K562 (cell line): Measurements from ENCODE around the gene PYCR2. TPM values are rescaled to one million over a fixed set of nuclear protein-coding genes. Genes with fewer than 3 reads are reported as not detected.

Experiments
- ATAC-seq: fragments of 200-7000 bp; cut with Tn5 transposase; 3 replicates; pipeline ENCODE4 v1.9.1; 2020; ENCODE audit warnings: moderate library complexity
- BruUV-seq: library from RNA; stranded (reverse); fragments of 400-500 nt; replicated peaks from 2 replicates; lab custom pipeline; 2021; lab: Mats Ljungman, UMichigan
- CTCF ChIA-PET: fragments of 300-600 bp; formaldehyde crosslinking; extraction: SDS; loops from one replicate; lab custom pipeline; 2021; ENCODE audit warnings: low intra/inter-chr PET ratio; lab: Yijun Ruan, JAX
- POLR2A ChIA-PET: fragments of 300-600, 350-650 bp; sonication (Branson Sonifier 250); formaldehyde crosslinking; extraction: SDS; loops from one replicate; lab custom pipeline; 2021; ENCODE audit warnings: antibody characterized with exemption, inconsistent platforms; lab: Yijun Ruan, JAX
- DNase-seq, 4 experiments: peaks; one replicate each; pipeline versions ENCODE4 v3.0.0 to v3.0.0-alpha.2; 2011 to 2018; ENCODE audit warnings: low spot score in 3 of 4, mixed read lengths in 3 of 4; ENCODE audit errors: extremely low read depth in 1 of 4
- FAIRE-seq: peaks from 2 replicates; lab custom pipeline; 2011; peaks lifted over from hg19 to GRCh38; lab: Jason Lieb, UNC
- H2AFZ ChIP-seq: 2 replicates; pipeline ENCODE4 v1.6.0; 2011; ENCODE audit warnings: low read depth, low read length, control low read depth, inconsistent platforms
- H3K27ac ChIP-seq: fragments of 200-600 bp; 3 replicates; pipeline ENCODE4 v1.8.0; 2011; ENCODE audit warnings: low read depth, mild to moderate bottlenecking, control low read depth, inconsistent platforms, low read length, moderate library complexity, mixed read lengths; ENCODE audit errors: extremely low read depth
- H3K27me3 ChIP-seq, 2 experiments: fragments of 300-600 bp in 1 of 2; 2 replicates in 1 of 2; 3 replicates in 1 of 2; pipeline versions ENCODE4 v1.6.0 to v1.8.0; 2011; ENCODE audit warnings: inconsistent platforms in 2 of 2, low read length in 2 of 2, mild to moderate bottlenecking in 1 of 2, mixed read lengths in 1 of 2, moderate library complexity in 1 of 2; ENCODE audit not compliant: control insufficient read depth in 2 of 2, insufficient read depth in 2 of 2
- H3K36me3 ChIP-seq: fragments of 300-600 bp; 3 replicates; pipeline ENCODE4 v1.8.0; 2011; ENCODE audit warnings: mild to moderate bottlenecking, low read length, inconsistent platforms; ENCODE audit not compliant: control insufficient read depth, insufficient read depth
- H3K4me1 ChIP-seq, 2 experiments: fragments of 200-600 bp in 1 of 2; replicated peaks in 1 of 2; 2 replicates in 1 of 2; 3 replicates in 1 of 2; pipeline versions ENCODE4 v1.5.1 to v1.8.0; 2011; ENCODE audit warnings: inconsistent platforms in 2 of 2, low read length in 2 of 2, mild to moderate bottlenecking in 1 of 2, mixed read lengths in 1 of 2, moderate library complexity in 1 of 2; ENCODE audit not compliant: control insufficient read depth in 2 of 2, insufficient read depth in 2 of 2
- H3K4me2 ChIP-seq: 2 replicates; pipeline ENCODE4 v1.6.1; 2011; ENCODE audit warnings: low read length, control low read depth, inconsistent platforms, mixed read lengths; ENCODE audit not compliant: insufficient read depth
- H3K4me3 ChIP-seq: fragments of 200-600 bp; sonication (generic), shearing (Covaris generic); 2 replicates; pipeline ENCODE4 v1.5.1; 2016; ENCODE audit warnings: control low read depth, inconsistent platforms
- H3K79me2 ChIP-seq: fragments of 200-600 bp; 3 replicates; pipeline ENCODE4 v1.8.0; 2011; ENCODE audit warnings: low read length, inconsistent platforms; ENCODE audit not compliant: control insufficient read depth, insufficient read depth
- H3K9ac ChIP-seq, 2 experiments: 2 replicates each; pipeline versions ENCODE4 v1.6.0 to v1.6.1; 2011; ENCODE audit warnings: low read depth in 2 of 2, low read length in 2 of 2, control low read depth in 1 of 2, inconsistent platforms in 1 of 2, mild to moderate bottlenecking in 1 of 2, mixed read lengths in 1 of 2; ENCODE audit not compliant: insufficient read depth in 1 of 2
- H3K9me1 ChIP-seq: one replicate; pipeline ENCODE4 v1.6.0; 2011; ENCODE audit warnings: inconsistent platforms, mild to moderate bottlenecking, low read length, moderate library complexity; ENCODE audit not compliant: control insufficient read depth, insufficient read depth
- H3K9me3 ChIP-seq: replicated peaks from 2 replicates; pipeline ENCODE4 v1.5.1; 2011; ENCODE audit warnings: low read depth, low read length, inconsistent platforms; ENCODE audit not compliant: control insufficient read depth, insufficient read depth
- H4K20me1 ChIP-seq: replicated peaks from 2 replicates; pipeline ENCODE4 v1.6.1; 2011; ENCODE audit warnings: low read length, inconsistent platforms, mixed read lengths; ENCODE audit not compliant: control insufficient read depth, insufficient read depth
- ELK1 ChIP-seq: sonication (generic); formaldehyde crosslinking; IDR thresholded peaks from 2 replicates; pipeline ENCODE4 v1.8.1; 2022; ENCODE audit warnings: missing genetic modification reagents
- FOXM1 ChIP-seq, 2 experiments: fragments of 450-650 bp in 1 of 2; sonication (generic) in 1 of 2; formaldehyde crosslinking in 1 of 2; IDR thresholded peaks; 2 replicates each; pipeline versions ENCODE4 v1.6.1 to v1.9.0; 2017 to 2022; ENCODE audit warnings: low read depth in 2 of 2, mild to moderate bottlenecking in 2 of 2, missing genetic modification reagents in 1 of 2, moderate library complexity in 1 of 2
- GATAD2B ChIP-seq: fragments of 450-650 bp; IDR thresholded peaks from 2 replicates; pipeline ENCODE4 v1.6.1; 2017; ENCODE audit warnings: mild to moderate bottlenecking, borderline replicate concordance
- HSF4 ChIP-seq: fragments of 250-450 bp; sonication (Bioruptor Pico); IDR thresholded peaks from 2 replicates; pipeline ENCODE4 v2.1.2; 2022; ENCODE audit warnings: mild to moderate bottlenecking, moderate library complexity, borderline replicate concordance
- MNT ChIP-seq, 2 experiments: fragments of 450-650 bp; conservative IDR thresholded peaks; 2 replicates each; pipeline ENCODE4 v1.6.1; 2017; ENCODE audit warnings: mild to moderate bottlenecking in 2 of 2, moderate library complexity in 2 of 2
- RBM34 ChIP-seq: fragments of 200-400 bp; formaldehyde crosslinking; IDR thresholded peaks from 2 replicates; pipeline ENCODE4 v1.6.1; 2018; ENCODE audit warnings: low read length, borderline replicate concordance; ENCODE audit not compliant: insufficient read depth
- XRCC3 ChIP-seq: fragments of 450-650 bp; IDR thresholded peaks from 2 replicates; pipeline ENCODE4 v1.6.1; 2017; ENCODE audit warnings: mild to moderate bottlenecking, moderate library complexity
- ZEB2 ChIP-seq: fragments of 450-650 bp; IDR thresholded peaks from 2 replicates; pipeline ENCODE4 v1.6.1; 2016
- ZNF146 ChIP-seq: IDR thresholded peaks from one replicate; pipeline ENCODE4 v1.6.1; 2018; ENCODE audit warnings: missing compliant biosample characterization; ENCODE audit not compliant: unreplicated experiment
- ZNF318 ChIP-seq, 2 experiments: fragments of 450-650 bp; IDR thresholded peaks; 2 replicates each; pipeline ENCODE4 v1.6.1; 2016; ENCODE audit warnings: mild to moderate bottlenecking in 2 of 2, borderline replicate concordance in 1 of 2, low read depth in 1 of 2, moderate library complexity in 1 of 2
- WGBS: fragments of 100-300 bp; shearing (Covaris generic); methylation state at CpG from one replicate; pipeline ENCODE4 v1.1.6; 2016; ENCODE audit warnings: low coverage, mixed read lengths; ENCODE audit not compliant: insufficient coverage; ENCODE audit errors: missing lambda C conversion rate; 5-methylcytosine and 5-hydroxymethylcytosine counted together
- in situ Hi-C: fragments of 300-500 bp; cut with MboI; formaldehyde crosslinking; loops from 4 replicates; pipeline ENCODE4 v1.15.0; 2018; ENCODE audit warnings: inconsistent platforms, mixed read lengths
- intact Hi-C: fragments of 100-400 bp; cut with micrococcal nuclease; formaldehyde crosslinking; loops from 2 replicates; pipeline ENCODE4 v1.14.2; 2022
- polyA plus RNA-seq, 8 experiments: library from polyadenylated mRNA; depleted of rRNA in 4 of 8; stranded (reverse) in 5 of 8; unstranded in 3 of 8; fragments of >200 nt; fragmentation: Nextera tagmentation in 2 of 8; fragmentation: Illumina TruSeq in 1 of 8; extraction: Ambion mirVana in 2 of 8; extraction: Trizol in 1 of 8; gene quantifications; 2 replicates each; pipeline versions ENCODE4 v1.2.1 to v1.2.3, GENCODE V29; 2011 to 2014; ENCODE audit warnings: inconsistent platforms in 1 of 8, missing spikeins in 1 of 8
- total RNA-seq, 7 experiments: library from RNA; depleted of rRNA in 6 of 7; stranded (reverse); fragments of >200 nt in 6 of 7; fragmentation: Illumina TruSeq in 2 of 7; extraction: Trizol in 2 of 7; gene quantifications; 2 replicates each; pipeline versions ENCODE4 v1.2.1 to v1.2.3, GENCODE V29; 2011 to 2021; ENCODE audit warnings: low replicate concordance in 1 of 7

The PYCR2 gene
- total and polyA plus RNA-seq, 9 of the 15 experiments (the other 6 are each of a cell fraction or from before 2014, with no cell fraction given): 5.5 to 219 (median 127) TPM

GRCh38 chr1:225945564-225945963 lies 21.5 kb upstream of the PYCR2 start:
- CTCF ChIA-PET: interaction anchor here (0.5 kb wide), 1 partner anchor 90 kb away, joined by 3 read pairs; no protein-coding TSS in a partner anchor
- H3K9me3 ChIP-seq: no peaks in the 10 kb centered on the region
- no TSS peak for BruUV-seq
- WGBS: 64% methylated on average over 4 of the region's 4 CpGs
- H3K36me3 ChIP-seq: no peaks in the 10 kb centered on the region
- in situ Hi-C loops (no loop called here), intact Hi-C loops (no loop called here)
- H3K9me1 ChIP-seq: no peaks in the 10 kb centered on the region
- H3K27me3 ChIP-seq: no peaks in the 10 kb centered on the region
- H3K79me2 ChIP-seq: no peaks in the 10 kb centered on the region
- H3K4me2 ChIP-seq: no peak overlapping the region
- no peaks in the 10 kb centered on the region for H4K20me1 ChIP-seq
- FAIRE-seq: no peak
- no peak overlapping the region for H2AFZ ChIP-seq
- no peak overlapping the region for H3K27ac ChIP-seq
- H3K9ac ChIP-seq: 0 out of 4 replicates have a peak overlapping the region, but pooled peaks of 1 of the 2 experiments have one; percentile 23
- peak in 2 of 4 experiments; percentile 6 to 7 for DNase-seq
- H3K4me3 ChIP-seq: no peak overlapping the region
- POLR2A ChIA-PET: interaction anchor here (0.7 to 2.4 kb wide), 6 partner anchors 9 to 33 kb away, joined by 3 to 10 read pairs (median 4); no protein-coding TSS in a partner anchor
- peaks cover 13 to 20% of the 10 kb centered on the region in 2 experiments; a peak in 4 of 5 replicates for H3K4me1 ChIP-seq
- ATAC-seq: no peak
- no peak for TF ChIP-seq XRCC3
- TF ChIP-seq GATAD2B: no peak
- no peak for TF ChIP-seq HSF4 (CRISPR knock-in tag)
- no peak for TF ChIP-seq MNT (conservative IDR thresholded peaks at IDR 0.05)
- TF ChIP-seq FOXM1 (IDR thresholded peaks at IDR 0.05; ENCODE audit: low read depth): no peak
- no peak for TF ChIP-seq FOXM1 (CRISPR knock-in tag; IDR thresholded peaks at IDR 0.05; ENCODE audit: low read depth)
- TF ChIP-seq ZEB2: no peak
- TF ChIP-seq ELK1: no peak
- TF ChIP-seq ZNF318 (IDR thresholded peaks at IDR 0.05; ENCODE audit: borderline replicate concordance in 1 of 2, low read depth in 1 of 2): no peak
- no peak for TF ChIP-seq ZNF146
- TF ChIP-seq RBM34: no peak
